Mammary epithelial cell (primary cell): ENCODE measurements around the gene THADA.

ENCODE experiments used
- CTCF ChIP-seq, 2 donors: IDR thresholded peaks in 1 of 2; conservative IDR thresholded peaks in 1 of 2; 2 replicates each; pipeline ENCODE4 v1.5.1; 2011 to 2012; ENCODE audit warnings: inconsistent platforms in 2 of 2, low read length in 2 of 2, mild to moderate bottlenecking in 2 of 2, control low read depth in 1 of 2, low read depth in 1 of 2; ENCODE audit not compliant: insufficient read depth in 1 of 2; ENCODE audit errors: extremely low read depth in 1 of 2
- EZH2 ChIP-seq: IDR thresholded peaks from 2 replicates; pipeline ENCODE4 v1.6.1; 2012; ENCODE audit warnings: low read length, inconsistent platforms, borderline replicate concordance

GRCh38 chr2:43254331-43254730, 341.5 kb downstream of the THADA start:
- TF ChIP-seq CTCF (conservative IDR thresholded peaks at IDR 0.05 in 1 of 2, IDR thresholded peaks at IDR 0.05 in 1 of 2; ENCODE audit: extremely low read depth in 1 of 2, insufficient read depth in 1 of 2, low read depth in 1 of 2, low read length in 2 of 2) (no peak), EZH2 (no peak)
